GM19240 (cell line): ENCODE measurements around the gene UFC1.
A peak's percentile ranks its signal among the peaks of the same experiment; 100 is the strongest.

Source experiments
- DNase-seq: peaks from one replicate; pipeline ENCODE4 v3.0.0; 2011; ENCODE audit warnings: low spot score; ENCODE audit not compliant: insufficient read length

The UFC1 gene

DNA sequence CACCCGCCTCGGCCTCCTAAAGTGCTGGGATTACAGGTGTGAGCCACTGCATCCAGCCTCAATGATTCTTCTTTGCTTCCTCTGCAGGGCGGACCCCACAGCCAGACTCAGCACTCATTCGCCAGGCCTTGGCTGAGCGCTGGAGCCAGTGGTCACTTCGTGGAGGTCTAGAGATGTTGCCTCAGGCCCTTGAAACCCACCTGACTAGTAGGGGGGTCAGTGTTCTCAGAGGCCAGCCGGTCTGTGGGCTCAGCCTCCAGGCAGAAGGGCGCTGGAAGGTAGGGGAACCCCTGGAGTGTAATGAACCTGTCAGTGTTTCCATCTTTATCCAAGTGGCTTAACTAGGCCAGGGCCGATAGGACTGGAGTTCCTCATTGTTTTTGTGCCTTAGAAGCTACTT is 15.1 kb downstream of the UFC1 start:
- DNase-seq, result no peak

DNA sequence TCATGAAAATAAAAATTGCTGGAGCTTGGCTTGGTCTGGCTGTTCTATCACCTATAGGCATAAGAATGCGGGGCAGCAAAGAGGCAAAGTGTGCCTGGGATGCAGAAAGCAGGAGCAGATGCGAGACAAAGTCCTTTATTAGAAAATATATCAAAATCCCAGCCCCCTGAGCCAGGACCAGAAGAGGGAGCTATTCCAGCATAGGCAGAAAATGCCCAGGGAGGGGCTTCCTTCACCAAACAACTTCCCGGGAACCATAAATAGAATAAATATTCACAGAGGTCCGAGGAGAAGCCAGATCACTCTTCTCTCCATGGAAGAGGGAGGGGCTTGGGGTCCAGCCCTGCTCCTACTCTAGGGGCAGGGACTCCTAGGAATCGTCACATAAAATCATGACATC is 17.4 kb downstream of the UFC1 start:
- no peak for DNase-seq

DNA sequence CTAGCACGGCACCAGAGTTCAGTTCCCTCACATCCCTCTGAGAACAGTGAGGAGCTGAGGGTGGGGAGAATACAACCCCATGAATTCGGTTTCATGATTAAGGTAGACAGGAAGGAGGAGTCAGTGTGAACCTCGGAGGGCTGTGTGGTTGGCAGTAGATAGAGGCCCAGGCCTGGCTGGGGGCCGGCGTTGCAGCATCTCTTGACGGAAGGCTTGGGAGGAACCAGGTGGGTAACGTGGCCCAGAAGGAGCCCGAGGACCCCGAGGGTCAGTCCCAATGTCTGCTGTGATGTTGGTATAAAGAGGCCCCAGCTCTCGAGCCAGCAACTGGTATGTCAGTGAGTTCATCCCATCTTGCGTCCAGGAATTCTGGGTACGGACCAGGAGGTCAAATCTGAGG is 17.9 kb downstream of the UFC1 start:
- no peak for DNase-seq

DNA sequence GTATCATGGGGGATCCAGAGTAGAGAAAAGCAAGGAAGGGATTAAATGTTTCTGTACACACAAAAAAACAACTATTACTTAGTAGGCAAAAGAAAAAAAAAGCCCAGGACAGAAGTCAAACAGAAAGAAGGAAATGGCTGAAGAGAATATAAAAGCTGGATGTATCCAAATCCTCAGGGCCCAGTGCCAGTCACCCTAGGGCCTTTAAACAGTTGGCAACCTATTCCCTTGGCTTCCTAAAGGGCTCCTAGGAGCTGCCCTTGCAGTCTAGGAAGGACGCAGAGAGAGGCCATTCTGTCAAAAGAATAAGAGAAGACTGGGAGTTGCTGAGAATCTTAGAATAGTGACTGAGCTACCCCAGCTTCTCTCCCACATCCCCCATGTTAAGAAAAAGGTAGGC is 18.6 kb downstream of the UFC1 start:
- no peak for DNase-seq

DNA sequence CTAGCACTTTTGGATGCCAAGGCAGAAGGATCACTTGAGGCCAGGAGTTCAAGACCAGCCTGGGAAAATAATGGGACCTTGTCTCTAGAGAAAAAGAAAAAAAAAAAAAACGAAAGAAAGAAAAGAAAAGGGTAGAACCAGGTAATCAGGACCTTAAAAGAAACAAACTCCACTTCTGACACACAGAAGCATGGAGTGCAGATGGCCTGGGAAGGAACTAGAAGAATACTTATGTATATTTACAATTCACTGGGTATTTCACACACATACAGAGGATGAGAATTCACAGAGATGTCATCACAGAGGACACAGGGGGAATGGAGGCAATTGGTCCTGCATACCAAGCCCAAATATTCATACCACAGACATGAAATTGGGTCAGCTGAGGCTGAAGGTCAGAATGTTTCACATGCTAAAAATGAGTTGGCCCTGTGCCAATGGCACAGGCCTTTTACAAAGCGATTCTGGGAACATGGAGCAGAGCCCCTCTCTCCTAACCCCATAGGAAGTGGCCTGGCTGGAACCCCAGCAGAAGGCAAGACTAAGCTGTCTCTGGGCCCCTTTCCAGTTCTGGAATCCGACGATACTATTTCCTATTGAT is 19.1 kb downstream of the UFC1 start:
- DNase-seq, result no peak

DNA sequence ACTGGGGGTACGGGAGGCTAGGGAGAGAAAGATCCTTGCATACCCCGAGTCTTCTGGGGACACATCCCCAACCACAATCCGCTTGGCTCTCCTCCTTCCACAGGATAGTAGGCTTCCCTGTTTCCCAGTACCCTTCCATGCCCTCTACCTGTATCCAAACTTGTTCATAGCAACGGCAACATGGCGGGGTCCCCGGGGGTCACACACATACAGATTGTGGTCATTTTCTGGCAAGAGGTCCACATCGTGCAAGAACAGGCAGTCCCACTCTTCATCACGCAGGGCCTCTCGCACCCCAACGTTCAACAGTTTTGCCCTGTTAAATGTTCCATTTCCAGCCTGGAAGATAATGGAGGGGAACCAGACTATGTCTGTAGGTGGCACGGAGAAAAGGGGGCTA is 19.9 kb downstream of the UFC1 start:
- no peak for DNase-seq

DNA sequence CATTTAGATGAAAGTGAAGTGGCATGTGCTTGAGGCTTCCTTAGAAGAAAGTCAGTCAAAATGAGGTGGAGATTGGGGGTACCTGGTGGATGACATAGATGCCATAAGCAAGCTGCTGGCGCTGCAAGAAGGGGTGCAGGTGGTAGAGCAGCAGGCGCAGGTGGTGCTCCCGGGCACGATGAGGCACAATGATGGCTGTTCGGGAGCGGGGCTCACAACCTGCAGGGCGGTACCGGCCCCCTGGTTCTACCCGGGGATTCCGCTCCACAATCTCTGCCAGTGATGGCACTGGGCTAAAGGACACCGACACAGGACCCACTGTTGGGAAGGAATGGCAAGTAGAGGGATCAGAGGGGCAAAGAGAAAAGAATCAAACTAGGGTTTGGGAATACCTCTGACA is 21.1 kb downstream of the UFC1 start:
- DNase-seq, result no peak

DNA sequence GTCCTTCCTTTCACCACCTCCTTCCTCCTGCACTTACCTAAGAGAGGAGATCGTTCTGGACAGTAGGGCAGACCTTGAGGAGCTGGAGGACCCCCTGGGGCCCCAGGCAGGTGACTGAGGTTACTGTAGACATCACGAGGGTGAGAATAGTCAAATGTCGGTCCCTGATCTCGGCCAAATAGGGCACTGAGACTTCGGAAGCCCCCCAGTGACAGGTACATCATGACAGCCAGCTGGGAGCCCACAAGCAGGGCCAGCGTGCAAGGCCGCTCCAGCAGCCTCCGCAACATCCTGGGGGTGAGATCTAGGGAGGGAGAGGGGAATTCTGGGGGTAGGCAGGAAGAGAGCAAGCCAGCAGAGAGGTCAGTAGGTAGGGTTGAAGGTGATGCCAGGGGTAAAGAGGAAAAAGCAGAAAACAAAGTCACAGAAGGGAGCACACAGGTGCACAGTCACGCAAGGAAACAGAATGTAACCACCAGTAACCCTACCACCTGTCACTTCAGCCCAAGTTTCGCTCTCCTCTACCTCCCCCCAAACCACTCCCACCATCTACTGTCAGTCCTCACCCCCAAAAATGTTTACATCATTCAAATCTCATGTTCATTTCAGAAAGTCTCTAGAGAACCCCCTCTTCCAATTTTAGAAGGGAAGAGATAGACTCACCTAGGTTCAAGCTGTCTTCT is 22.1 kb downstream of the UFC1 start:
- DNase-seq, result no peak

DNA sequence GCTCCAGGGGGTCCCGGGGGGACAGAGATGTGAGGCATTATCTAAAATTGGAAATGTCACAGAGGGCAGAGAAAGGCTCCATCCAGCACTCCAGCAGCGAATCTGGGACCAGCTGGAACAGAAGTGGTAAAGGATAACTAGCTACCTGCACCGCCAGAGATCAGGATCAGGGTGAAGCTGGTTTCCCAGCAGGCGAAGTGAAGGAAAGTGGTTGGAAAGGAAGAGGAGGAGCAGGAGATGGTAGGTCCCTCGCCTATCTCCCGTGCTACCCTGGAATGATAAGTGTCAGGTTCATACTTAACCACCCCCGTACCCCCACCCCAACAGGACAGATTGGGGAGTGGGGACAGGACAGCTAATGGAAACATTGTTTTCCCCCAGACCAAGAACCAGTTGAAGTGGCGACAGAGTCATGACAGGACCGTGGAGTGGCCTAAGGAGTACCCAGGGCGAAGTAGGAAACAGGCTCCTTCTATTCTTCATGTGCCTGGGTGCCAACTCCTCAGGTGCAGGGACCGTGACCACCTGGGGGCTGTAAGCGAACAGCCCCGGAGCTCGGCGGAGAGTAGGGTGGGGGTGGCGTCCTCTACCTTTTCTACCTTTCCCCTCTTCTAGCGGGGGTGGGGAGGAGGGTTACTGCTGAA is 22.8 kb downstream of the UFC1 start:
- no peak for DNase-seq

DNA sequence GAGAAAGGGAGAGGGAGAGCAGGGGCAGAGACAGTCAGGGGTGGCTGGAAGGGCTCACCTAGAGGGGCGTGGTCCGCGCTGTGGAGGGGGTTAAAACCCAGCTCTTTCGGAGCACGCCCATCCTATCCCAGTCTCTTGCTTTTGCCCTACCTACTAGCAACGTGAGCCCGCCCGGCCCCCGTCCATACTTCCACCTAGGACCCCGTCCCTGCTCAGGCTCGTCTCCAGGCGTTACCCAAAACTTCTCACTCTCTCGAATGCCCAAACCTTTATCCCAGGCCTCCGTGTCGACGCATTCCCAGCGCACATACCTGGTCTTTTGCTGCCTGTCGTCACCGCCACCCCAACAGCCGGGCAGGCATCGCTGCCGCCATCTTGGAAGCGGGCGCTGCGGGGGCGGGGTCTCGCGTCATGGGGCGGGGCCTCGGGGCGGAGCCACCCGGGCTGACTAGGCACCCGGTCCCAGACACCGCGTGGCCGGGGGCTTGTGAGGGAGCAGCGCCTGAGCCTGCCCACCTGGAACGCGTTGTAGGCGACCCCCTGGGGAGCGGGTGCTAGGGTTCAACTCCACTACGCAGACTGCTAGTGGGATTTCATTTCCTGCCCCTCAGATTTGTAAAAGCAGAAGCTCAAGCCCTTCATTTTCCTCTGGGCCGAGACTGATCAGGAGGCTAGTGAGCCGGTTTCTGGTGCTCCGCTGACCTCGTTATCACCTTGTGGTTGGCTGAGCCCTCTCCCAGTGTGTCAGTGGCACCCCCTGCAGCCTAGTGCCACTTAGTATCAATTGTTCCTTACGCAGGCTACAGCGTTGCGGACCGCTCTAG is 23.5 kb downstream of the UFC1 start, which contains the start of gene B4GALT3:
B4GALT3 (minus strand) TSS at position 396 of the 824 bp plus-strand sequence. CDS start 1,447 bp downstream, outside the sequence.
- DNase-seq, result peak; percentile 82

DNA sequence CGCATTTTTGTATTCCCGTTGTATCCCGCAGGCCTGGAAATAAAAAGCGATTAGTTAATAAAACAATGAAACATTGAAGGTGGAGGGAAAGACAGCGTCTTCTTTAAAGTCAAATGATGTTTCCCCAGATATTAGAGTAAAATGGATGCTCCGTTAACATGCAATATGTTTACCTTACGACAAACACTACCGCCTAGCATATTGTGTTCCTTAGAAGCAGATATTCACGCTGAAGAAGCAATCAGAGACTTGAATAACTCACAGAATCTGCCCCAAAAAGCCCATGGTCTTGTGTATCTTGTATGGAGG is 24.1 kb downstream of the UFC1 start:
- no peak for DNase-seq

DNA sequence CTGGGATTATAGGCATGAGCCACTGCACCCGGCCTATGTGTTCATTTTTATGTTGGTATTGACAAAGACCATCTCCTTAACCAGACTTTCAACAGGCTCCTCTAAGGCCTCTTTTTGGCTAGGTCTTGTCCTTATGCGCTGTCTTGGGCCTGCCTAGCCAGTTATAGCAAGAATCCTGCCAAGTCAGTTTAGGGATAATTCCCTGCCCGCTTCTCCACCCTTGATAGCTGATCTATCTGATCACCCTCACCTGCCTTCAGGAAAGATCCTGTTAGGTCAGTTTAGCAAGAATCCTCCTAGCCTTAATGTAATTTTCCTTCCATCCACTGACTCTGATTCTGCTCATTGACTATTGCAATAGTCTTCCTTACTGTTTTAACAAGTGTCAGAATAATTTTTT is 25.9 kb downstream of the UFC1 start:
- no peak for DNase-seq

DNA sequence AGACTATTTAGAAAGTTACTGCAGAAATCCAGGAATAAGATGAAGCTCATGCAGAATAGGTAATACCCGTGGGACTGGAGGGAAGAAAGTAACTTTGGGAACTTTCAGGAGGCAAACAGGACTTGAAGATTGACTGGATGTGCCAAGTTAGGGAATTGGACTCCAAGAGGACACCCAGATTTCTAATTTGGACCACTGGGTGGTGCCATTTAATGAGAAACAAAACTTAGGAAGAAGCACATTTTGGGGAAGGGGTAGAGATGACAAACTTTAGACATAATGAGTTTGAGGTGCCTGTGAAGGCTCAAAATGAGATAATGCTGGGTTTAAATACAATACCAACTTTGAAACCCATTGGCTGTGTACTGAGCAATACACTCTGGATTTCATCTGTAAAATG is 26.9 kb downstream of the UFC1 start:
- no peak for DNase-seq

DNA sequence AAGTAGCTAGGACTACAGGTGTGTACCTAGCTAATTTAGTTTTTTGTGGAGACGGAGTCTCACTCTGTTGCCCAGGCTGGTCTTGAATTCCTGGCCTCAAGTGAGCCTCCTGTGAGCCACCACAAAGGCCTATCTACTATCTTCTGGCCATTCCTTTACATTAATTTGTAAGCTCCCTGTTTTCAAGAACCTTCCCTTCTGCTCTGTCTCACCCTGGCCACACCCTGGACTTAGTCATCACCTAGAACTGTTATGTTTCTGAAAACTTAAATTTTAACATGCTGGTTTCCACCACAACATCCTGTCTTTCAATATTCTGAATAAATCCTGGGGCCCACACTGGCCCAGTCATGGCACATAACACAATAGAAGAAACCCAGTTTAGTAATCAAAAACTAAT is 28.4 kb downstream of the UFC1 start:
- peak; percentile 23 for DNase-seq

DNA sequence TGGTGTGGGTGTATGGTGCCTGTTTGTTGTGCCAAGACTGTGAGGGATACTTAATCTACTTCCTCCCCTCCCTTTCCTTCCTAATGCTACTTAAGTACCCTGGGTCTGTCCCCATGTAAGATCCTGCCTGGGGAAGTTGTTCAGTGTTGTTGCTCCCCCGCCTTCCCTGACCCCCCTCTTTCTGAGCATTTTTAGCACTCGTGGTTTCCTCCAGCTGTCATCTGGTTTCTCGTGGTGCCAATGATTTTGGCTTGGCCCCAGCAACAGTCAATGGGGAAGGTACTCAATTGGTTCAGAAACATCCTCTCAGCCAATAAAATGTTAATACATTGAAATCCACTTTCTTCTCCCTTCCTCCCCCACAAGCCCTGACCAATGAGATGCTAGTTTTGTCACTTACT is 31.5 kb downstream of the UFC1 start:
- peak; percentile 82 for DNase-seq

DNA sequence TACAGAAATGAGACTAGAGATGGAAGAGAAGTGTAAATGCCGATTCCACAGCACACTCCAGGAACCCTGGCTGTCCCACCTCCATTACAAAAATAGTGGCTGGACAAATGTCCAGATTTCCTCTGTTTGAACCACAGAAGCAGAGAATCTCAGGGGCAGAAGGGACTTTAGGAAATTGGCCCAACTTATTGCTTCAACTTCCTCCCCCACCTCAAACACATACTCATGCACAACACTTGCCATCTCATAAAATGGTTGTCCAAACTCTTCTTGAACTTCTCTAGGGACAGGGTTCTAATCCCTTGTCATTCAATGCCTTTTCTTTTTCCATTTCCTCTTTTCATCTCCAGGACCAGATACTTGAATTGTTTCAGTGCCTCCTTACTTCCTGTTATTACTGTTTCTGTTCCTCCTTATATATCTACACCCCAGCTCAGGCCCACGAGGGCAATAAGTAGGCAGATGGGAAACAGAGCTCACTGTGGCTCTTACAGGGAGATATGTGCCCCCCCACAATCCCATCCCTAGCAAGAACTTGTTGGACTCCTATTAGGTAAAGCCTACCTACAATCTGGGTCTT is 32.0 kb downstream of the UFC1 start:
- no peak for DNase-seq

DNA sequence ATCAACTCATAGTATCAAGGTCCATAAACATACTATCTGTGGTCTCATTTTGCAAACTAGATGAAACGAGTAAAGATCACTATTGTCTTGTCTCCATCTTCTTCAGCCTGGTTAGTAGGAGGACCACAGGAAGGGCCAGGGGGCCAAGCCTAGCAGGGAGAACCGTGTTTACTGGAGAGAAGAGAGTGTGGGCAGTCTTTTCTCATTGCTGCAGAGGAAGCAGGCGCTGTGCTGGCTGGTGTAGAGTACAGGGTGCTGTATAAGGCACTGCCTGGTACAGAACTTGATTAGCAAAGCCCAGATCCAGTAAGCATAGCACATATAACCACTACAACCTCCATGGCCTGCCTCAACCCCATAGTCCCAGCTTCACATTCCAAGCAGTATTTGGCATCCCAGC is 33.5 kb downstream of the UFC1 start:
- DNase-seq, result no peak

DNA sequence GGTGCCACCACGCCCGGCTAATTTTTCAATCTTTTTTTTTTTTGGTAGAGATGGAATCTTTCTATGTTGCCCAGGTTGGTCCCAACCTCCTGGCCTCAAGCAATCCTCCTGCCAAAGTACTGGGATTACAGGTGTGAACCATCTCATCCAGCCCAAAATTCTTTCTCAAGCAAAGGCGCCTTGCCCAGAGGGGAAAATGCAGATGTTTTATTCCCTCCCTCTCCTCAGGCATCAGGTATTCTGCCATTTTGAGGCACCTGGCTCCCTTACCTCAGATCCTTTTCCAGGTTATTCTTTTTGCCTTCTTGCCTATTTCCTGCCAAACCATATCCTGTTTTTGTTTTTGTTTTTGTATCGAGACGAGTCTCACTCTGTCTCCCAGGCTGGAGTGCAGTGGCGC is 34.6 kb downstream of the UFC1 start:
- no peak for DNase-seq

DNA sequence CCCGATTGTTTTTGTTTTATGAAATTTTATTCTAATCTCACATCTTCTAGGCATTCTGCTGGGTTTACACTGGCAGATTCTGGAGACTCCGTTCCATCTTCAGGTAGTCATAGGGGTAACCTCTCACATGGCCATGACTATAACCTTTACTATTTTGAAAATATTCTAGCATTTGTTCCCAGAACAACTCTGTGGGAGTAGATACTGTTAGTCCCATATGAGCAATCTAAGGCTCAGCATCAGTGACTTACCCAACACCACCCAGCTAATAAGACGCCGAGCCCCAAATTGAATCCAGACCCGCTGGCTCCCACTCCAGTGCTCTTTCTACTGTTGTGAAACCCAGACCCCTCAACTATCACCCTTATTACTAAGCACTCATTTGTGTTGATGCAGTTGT is 35.3 kb downstream of the UFC1 start:
- DNase-seq, result no peak

DNA sequence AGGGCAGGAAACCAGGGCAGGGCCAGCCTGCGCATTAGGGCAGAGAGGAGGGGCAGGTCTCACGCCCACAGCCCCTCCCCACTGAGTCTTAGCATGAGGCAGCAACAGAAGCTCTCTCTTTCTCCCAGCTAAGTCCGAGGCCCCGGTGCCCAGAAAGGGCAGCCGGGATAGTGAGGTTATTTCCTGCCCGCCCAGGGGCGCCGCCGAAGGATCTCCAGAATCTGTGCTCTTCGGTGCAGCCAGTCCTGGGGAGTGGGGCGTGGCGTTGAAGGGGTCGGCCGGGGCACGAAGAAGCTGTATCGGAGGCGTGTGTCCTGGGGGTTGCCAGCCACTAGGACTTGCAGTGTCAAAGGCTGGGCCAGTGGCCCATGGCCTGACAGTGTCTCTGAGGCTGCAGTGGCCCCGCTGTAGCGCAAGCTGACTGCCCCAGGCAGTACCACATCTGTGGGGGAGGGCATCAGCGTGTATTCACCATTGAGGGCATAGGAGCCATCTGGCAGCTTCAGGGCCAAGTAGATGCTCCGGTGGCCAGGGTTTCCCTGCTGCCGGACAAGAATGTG is 37.3 kb downstream of the UFC1 start:
- no peak for DNase-seq

DNA sequence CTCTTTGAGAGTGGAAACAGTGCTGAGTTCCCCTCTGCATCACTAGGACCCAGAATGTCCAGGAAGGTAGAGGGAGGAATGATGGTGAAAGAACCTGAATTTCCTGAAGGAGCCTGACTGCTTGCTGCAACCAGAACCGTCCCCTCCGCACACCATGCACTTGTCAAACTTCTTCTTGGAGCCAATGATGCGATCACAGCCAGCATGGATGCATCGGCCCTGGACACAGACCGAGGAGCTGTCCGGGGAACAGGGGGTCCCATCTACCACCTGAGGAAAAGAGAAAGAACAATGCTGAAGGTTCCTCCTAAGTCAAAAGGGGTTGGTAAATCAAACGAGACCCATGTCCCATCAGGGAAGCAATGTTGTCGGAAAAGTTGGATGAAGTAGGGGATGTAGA is 38.2 kb downstream of the UFC1 start:
- no peak for DNase-seq
